ENCODE measurements around the gene C8A.

The C8A gene

DNA sequence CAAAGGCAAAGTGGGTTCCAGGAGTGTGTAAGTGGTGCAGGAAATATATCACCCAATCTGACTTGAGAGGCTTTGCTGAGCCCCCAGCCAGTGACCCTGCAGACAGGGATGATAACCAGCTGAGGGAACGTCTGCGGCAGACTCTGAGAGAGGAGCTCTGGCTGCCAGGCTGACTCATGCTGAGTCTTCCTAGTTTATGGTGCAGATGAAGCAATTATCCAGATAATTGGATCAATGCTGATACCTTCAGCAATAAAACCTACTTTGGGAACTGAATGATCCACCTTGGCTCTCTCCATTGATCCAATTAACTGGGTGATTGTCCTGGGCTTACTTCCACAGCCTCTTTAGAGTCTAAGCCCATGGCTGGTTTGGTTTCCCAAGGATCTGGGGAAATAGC lies 103.9 kb downstream of the C8A start:
- peaks cover 2% of the 10 kb centered on the region for H3K9me3 ChIP-seq (ENCODE audit: insufficient read depth, low read depth, low read length)
- no peak for DNase-seq
- H3K4ac ChIP-seq (ENCODE audit: low read depth, low read length) = no peak overlapping the region
- H3K14ac ChIP-seq (ENCODE audit: low read length) = no peak overlapping the region
- H4K12ac ChIP-seq (ENCODE audit: low read depth, low read length) = no peak overlapping the region
- no peak overlapping the region for H2BK12ac ChIP-seq (ENCODE audit: low read length)
- H3K79me1 ChIP-seq (ENCODE audit: low read length) = no peaks in the 10 kb centered on the region
- no peaks in the 10 kb centered on the region for H3K79me2 ChIP-seq (ENCODE audit: control insufficient read depth, insufficient read depth, low read length, poor library complexity)
- H4K8ac ChIP-seq (ENCODE audit: low read depth, low read length) = no peak overlapping the region
- H3K18ac ChIP-seq (ENCODE audit: low read length) = no peak overlapping the region
- H3K4me1 ChIP-seq (ENCODE audit: control insufficient read depth in 1 of 2, insufficient read depth in 2 of 2, low read length in 2 of 2) = peaks cover 2 to 6% of the 10 kb centered on the region in 2 experiments
- no peaks in the 10 kb centered on the region for H3K36me3 ChIP-seq (ENCODE audit: control insufficient read depth in 1 of 2, insufficient read depth in 2 of 2, low read length in 2 of 2)
- no peak overlapping the region for H3K27ac ChIP-seq (ENCODE audit: low read depth, low read length)
- peak overlapping the region; percentile 9 for H3K4me2 ChIP-seq (ENCODE audit: low read length)
- no peaks in the 10 kb centered on the region for H3K27me3 ChIP-seq (ENCODE audit: insufficient read depth, low read length)
- H2AK5ac ChIP-seq (ENCODE audit: low read length) = no peak overlapping the region
- H3K23ac ChIP-seq (ENCODE audit: low read length) = no peak overlapping the region
- H3K4me3 ChIP-seq (ENCODE audit: low read depth, low read length) = no peak overlapping the region
- no peak overlapping the region for H2BK120ac ChIP-seq (ENCODE audit: insufficient read depth, low read length, poor library complexity)
- no peak overlapping the region for H2BK5ac ChIP-seq (ENCODE audit: low read depth, low read length, poor library complexity)
- H4K91ac ChIP-seq (ENCODE audit: low read depth, low read length) = no peak overlapping the region
- H2AFZ ChIP-seq (ENCODE audit: insufficient read depth, low read length, poor library complexity) = no peak overlapping the region
- WGBS (ENCODE audit: extremely low coverage, insufficient coverage, insufficient read length) = no CpG with 5 or more reads among the region's 2 CpGs
- no peak overlapping the region for H3K9ac ChIP-seq (ENCODE audit: low read length)

DNA sequence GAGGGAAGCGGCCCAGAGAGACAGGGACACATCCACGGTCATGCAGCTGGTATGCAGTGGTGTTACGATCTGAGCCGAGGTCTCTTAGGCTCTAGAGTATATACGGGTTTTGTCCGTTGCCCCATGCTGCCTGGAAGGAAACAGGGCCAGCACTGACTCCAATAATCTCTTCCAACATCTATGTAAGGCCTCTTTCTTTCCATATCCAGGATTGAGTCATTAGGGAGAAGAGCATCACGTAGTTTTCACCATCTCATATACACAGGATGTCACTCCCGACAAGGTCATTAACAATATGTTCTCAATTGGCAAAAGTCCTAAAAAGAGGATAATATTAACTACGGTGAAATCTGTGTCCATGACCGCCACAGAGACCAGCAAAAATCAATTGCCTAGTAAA lies 106.8 kb downstream of the C8A start:
- Histone ChIP-seq H3K27ac (ENCODE audit: low read depth, low read length) (no peak overlapping the region), H3K79me1 (ENCODE audit: low read length) (no peaks in the 10 kb centered on the region), H2AFZ (ENCODE audit: insufficient read depth, low read length, poor library complexity) (no peak overlapping the region), H4K91ac (ENCODE audit: low read depth, low read length) (no peak overlapping the region), H3K18ac (ENCODE audit: low read length) (no peak overlapping the region), H2BK12ac (ENCODE audit: low read length) (no peak overlapping the region), H3K27me3 (ENCODE audit: insufficient read depth, low read length) (no peaks in the 10 kb centered on the region), H2AK5ac (ENCODE audit: low read length) (no peak overlapping the region), H3K9ac (ENCODE audit: low read length) (no peak overlapping the region), H3K4ac (ENCODE audit: low read depth, low read length) (no peak overlapping the region), H3K9me3 (ENCODE audit: insufficient read depth, low read depth, low read length) (peaks cover 2% of the 10 kb centered on the region), H3K4me3 (ENCODE audit: low read depth, low read length) (no peak overlapping the region), H4K8ac (ENCODE audit: low read depth, low read length) (no peak overlapping the region), H2BK5ac (ENCODE audit: low read depth, low read length, poor library complexity) (no peak overlapping the region), H3K23ac (ENCODE audit: low read length) (no peak overlapping the region), H4K12ac (ENCODE audit: low read depth, low read length) (no peak overlapping the region), H3K4me2 (ENCODE audit: low read length) (no peak overlapping the region), H3K4me1 (ENCODE audit: control insufficient read depth in 1 of 2, insufficient read depth in 2 of 2, low read length in 2 of 2) (peaks cover 2 to 6% of the 10 kb centered on the region in 2 experiments), H3K36me3 (ENCODE audit: control insufficient read depth in 1 of 2, insufficient read depth in 2 of 2, low read length in 2 of 2) (no peaks in the 10 kb centered on the region), H3K14ac (ENCODE audit: low read length) (no peak overlapping the region), H2BK120ac (ENCODE audit: insufficient read depth, low read length, poor library complexity) (no peak overlapping the region), H3K79me2 (ENCODE audit: control insufficient read depth, insufficient read depth, low read length, poor library complexity) (no peaks in the 10 kb centered on the region)
- WGBS (ENCODE audit: extremely low coverage, insufficient coverage, insufficient read length) = no CpG with 5 or more reads among the region's 10 CpGs
- peak in 1 of 2 donors; percentile 33 for DNase-seq

GRCh38 chr1:56963667-56964066 lies 109.1 kb downstream of the C8A start:
- no peak overlapping the region for H2BK120ac ChIP-seq (ENCODE audit: insufficient read depth, low read length, poor library complexity)
- DNase-seq = no peak
- no peak overlapping the region for H4K8ac ChIP-seq (ENCODE audit: low read depth, low read length)
- no peak overlapping the region for H3K18ac ChIP-seq (ENCODE audit: low read length)
- no peaks in the 10 kb centered on the region for H3K27me3 ChIP-seq (ENCODE audit: insufficient read depth, low read length)
- H2AK5ac ChIP-seq (ENCODE audit: low read length) = no peak overlapping the region
- no CpG with 5 or more reads among the region's 4 CpGs for WGBS (ENCODE audit: extremely low coverage, insufficient coverage, insufficient read length)
- H3K36me3 ChIP-seq (ENCODE audit: control insufficient read depth in 1 of 2, insufficient read depth in 2 of 2, low read length in 2 of 2) = no peaks in the 10 kb centered on the region
- H3K14ac ChIP-seq (ENCODE audit: low read length) = no peak overlapping the region
- no peak overlapping the region for H3K27ac ChIP-seq (ENCODE audit: low read depth, low read length)
- no peak overlapping the region for H3K4me2 ChIP-seq (ENCODE audit: low read length)
- H4K91ac ChIP-seq (ENCODE audit: low read depth, low read length) = no peak overlapping the region
- peaks cover 1 to 2% of the 10 kb centered on the region in 2 experiments for H3K4me1 ChIP-seq (ENCODE audit: control insufficient read depth in 1 of 2, insufficient read depth in 2 of 2, low read length in 2 of 2)
- no peak overlapping the region for H3K4me3 ChIP-seq (ENCODE audit: low read depth, low read length)
- no peaks in the 10 kb centered on the region for H3K79me1 ChIP-seq (ENCODE audit: low read length)
- no peak overlapping the region for H3K4ac ChIP-seq (ENCODE audit: low read depth, low read length)
- H3K9ac ChIP-seq (ENCODE audit: low read length) = no peak overlapping the region
- peaks cover 2% of the 10 kb centered on the region for H3K9me3 ChIP-seq (ENCODE audit: insufficient read depth, low read depth, low read length)
- H3K23ac ChIP-seq (ENCODE audit: low read length) = no peak overlapping the region
- no peaks in the 10 kb centered on the region for H3K79me2 ChIP-seq (ENCODE audit: control insufficient read depth, insufficient read depth, low read length, poor library complexity)
- H2BK12ac ChIP-seq (ENCODE audit: low read length) = no peak overlapping the region
- no peak overlapping the region for H2BK5ac ChIP-seq (ENCODE audit: low read depth, low read length, poor library complexity)
- no peak overlapping the region for H2AFZ ChIP-seq (ENCODE audit: insufficient read depth, low read length, poor library complexity)
- H4K12ac ChIP-seq (ENCODE audit: low read depth, low read length) = no peak overlapping the region

DNA sequence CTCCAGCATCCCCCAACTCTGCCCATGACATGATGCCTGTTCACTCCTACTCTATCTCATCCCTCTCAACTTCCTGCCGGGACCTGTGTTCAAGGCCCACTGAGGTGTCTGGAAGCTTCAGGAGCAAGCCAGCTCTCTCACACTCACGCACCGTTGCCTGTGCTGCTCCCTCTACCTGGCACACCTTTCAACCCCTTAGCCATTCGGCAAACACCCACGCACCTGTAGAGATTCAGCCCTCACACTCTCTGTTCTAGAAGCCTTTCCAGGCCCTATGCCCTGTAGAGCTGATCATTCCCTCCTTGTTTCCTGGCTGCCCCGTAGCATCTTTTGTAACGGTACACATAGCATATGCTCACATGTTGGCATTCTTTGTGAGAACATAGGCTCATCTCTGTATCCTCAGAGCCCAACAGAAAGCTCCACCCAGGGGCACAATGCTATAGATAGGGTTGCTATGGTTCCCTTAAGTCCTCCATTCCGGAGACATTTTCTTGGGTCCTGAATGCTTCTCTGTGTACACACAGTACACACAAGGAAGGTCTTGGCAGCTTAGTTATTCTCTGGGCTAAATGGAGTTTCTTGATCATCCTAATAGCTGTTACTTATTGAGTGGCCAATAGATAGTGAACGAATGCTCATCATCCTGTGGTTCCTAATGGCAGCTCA lies 109.9 kb downstream of the C8A start:
- Histone ChIP-seq H3K27ac (ENCODE audit: low read depth, low read length) (no peak overlapping the region), H2AK5ac (ENCODE audit: low read length) (no peak overlapping the region), H2BK12ac (ENCODE audit: low read length) (no peak overlapping the region), H3K4ac (ENCODE audit: low read depth, low read length) (no peak overlapping the region), H3K9ac (ENCODE audit: low read length) (no peak overlapping the region), H2AFZ (ENCODE audit: insufficient read depth, low read length, poor library complexity) (no peak overlapping the region), H3K4me1 (ENCODE audit: control insufficient read depth in 1 of 2, insufficient read depth in 2 of 2, low read length in 2 of 2) (no peaks in the 10 kb centered on the region), H3K18ac (ENCODE audit: low read length) (no peak overlapping the region), H3K4me3 (ENCODE audit: low read depth, low read length) (no peak overlapping the region), H4K12ac (ENCODE audit: low read depth, low read length) (no peak overlapping the region), H3K4me2 (ENCODE audit: low read length) (no peak overlapping the region), H3K14ac (ENCODE audit: low read length) (no peak overlapping the region), H3K9me3 (ENCODE audit: insufficient read depth, low read depth, low read length) (peaks cover 2% of the 10 kb centered on the region), H4K91ac (ENCODE audit: low read depth, low read length) (no peak overlapping the region), H3K79me1 (ENCODE audit: low read length) (no peaks in the 10 kb centered on the region), H3K36me3 (ENCODE audit: control insufficient read depth in 1 of 2, insufficient read depth in 2 of 2, low read length in 2 of 2) (no peaks in the 10 kb centered on the region), H2BK5ac (ENCODE audit: low read depth, low read length, poor library complexity) (no peak overlapping the region), H3K79me2 (ENCODE audit: control insufficient read depth, insufficient read depth, low read length, poor library complexity) (no peaks in the 10 kb centered on the region), H3K27me3 (ENCODE audit: insufficient read depth, low read length) (no peaks in the 10 kb centered on the region), H3K23ac (ENCODE audit: low read length) (no peak overlapping the region), H2BK120ac (ENCODE audit: insufficient read depth, low read length, poor library complexity) (no peak overlapping the region), H4K8ac (ENCODE audit: low read depth, low read length) (no peak overlapping the region)
- no CpG with 5 or more reads among the region's 9 CpGs for WGBS (ENCODE audit: extremely low coverage, insufficient coverage, insufficient read length)
- DNase-seq = no peak

Measured in trophoblast cell (in vitro differentiated cells and primary cell).